Heart right ventricle (tissue), 16 donors: ENCODE results near the gene CREBBP. TPM values are rescaled to one million over a fixed set of nuclear protein-coding genes. Genes with fewer than 3 reads are reported as not detected.
A peak's percentile ranks its signal among the peaks of the same experiment; 100 is the strongest.

Experiments
- ATAC-seq, 8 donors: fragments of 200-7000 bp; cut with Tn5 transposase; one replicate each; pipeline ENCODE4 v1.9.1; 2020; ENCODE audit warnings: mild to moderate bottlenecking in 8 of 8, moderate library complexity in 8 of 8, moderate number of reproducible peaks in 1 of 8
- DNase-seq, 2 donors: peaks; one replicate each; pipeline ENCODE4 v3.0.0-alpha.2; 2020
- H3K27ac ChIP-seq, 10 donors: fragments of 200-600 bp; sonication (generic) in 2 of 10; one replicate each; pipeline versions ENCODE4 v1.5.0 to v1.8.0; 2020 to 2022; ENCODE audit warnings: mild to moderate bottlenecking in 3 of 10
- H3K27me3 ChIP-seq, 7 donors: fragments of 200-600 bp; one replicate each; pipeline ENCODE4 v1.8.0; 2021 to 2022; ENCODE audit warnings: mild to moderate bottlenecking in 2 of 7
- H3K36me3 ChIP-seq, 9 donors: fragments of 200-600 bp; sonication (generic) in 1 of 9; one replicate each; pipeline versions ENCODE4 v1.5.0 to v1.8.0; 2020 to 2022; ENCODE audit warnings: mild to moderate bottlenecking in 2 of 9
- H3K4me1 ChIP-seq, 9 donors: fragments of 200-600 bp; sonication (generic) in 1 of 9; one replicate each; pipeline versions ENCODE4 v1.5.0 to v1.8.0; 2020 to 2022; ENCODE audit warnings: mild to moderate bottlenecking in 4 of 9
- H3K4me3 ChIP-seq, 10 donors: fragments of 200-600 bp; sonication (generic) in 2 of 10; one replicate each; pipeline versions ENCODE4 v1.5.0 to v1.8.0; 2020 to 2022; ENCODE audit warnings: mild to moderate bottlenecking in 7 of 10, moderate library complexity in 2 of 10
- H3K9me3 ChIP-seq, 11 donors: fragments of 200-600 bp in 10 of 11; sonication (generic) in 2 of 11; one replicate each; pipeline versions ENCODE4 v1.5.0 to v1.8.0; 2013 to 2022; ENCODE audit warnings: mild to moderate bottlenecking in 2 of 11, control low read depth in 1 of 11, moderate library complexity in 1 of 11
- CTCF ChIP-seq, 9 donors: fragments of 200-600 bp; sonication (generic) in 2 of 9; IDR thresholded peaks; one replicate each; pipeline versions ENCODE4 v1.5.0 to v1.8.0; 2021 to 2022; ENCODE audit warnings: antibody characterized with exemption in 9 of 9, mild to moderate bottlenecking in 5 of 9, moderate library complexity in 1 of 9
- WGBS, 2 donors: extraction: QIAGEN DNeasy Blood & Tissue Kit; methylation state at CpG; one replicate each; pipeline ENCODE4 v1.1.7; 2013; ENCODE audit warnings: inconsistent platforms in 1 of 2; 5-methylcytosine and 5-hydroxymethylcytosine counted together
- intact Hi-C, 10 donors: fragments of 100-400 bp; cut with DNase I; formaldehyde crosslinking; loops; one replicate each; pipeline versions ENCODE4 v1.11.1 to v1.14.2; 2022
- polyA plus RNA-seq, 2 donors: library from polyadenylated mRNA; stranded (reverse); fragments of 200-250 nt; gene quantifications; one replicate each; pipeline ENCODE4 v1.2.3, GENCODE V29; 2013
- total RNA-seq, 10 donors: library from RNA; stranded (reverse); fragmentation: NEBNext Ultra II Directional in 3 of 10; extraction: Animal tissue kit (Norgen Biotek cat#: 25700) in 3 of 10; gene quantifications; one replicate each; pipeline versions ENCODE4 v1.2.1 to v1.2.4, GENCODE V29; 2021 to 2023
- donor health status: Arrhythmogenic right ventricular cardiomyopathy.
- donor health status: ischemic (EF 13 %, LVEDD 7.1; RV severe dilation, severe dysfunction).
- donor health status: healthy with polysubstance abuse.
- donor health status: DM: no; HTN: yes; CAD: no.
- donor health status: DM: no; HTN: no; CAD: no.
- donor health status: ischemic (EF 25% LVEDD 6.9; RV normal size, moderate dysfunction).
- donor health status: ischemic (EF 25% LVEDD 5.7; RV mildly dilated, moderate dysfunction).
- donor health status: healthy.
- donor health status: DM: yes; HTN: yes; CAD: no.
- donor health status: Ischemic cardiomyopathy.
- donor health status: ischemic (EF 35%, LVEDD 5.7; RV mildly dilated, moderate dysfunction).
- donor health status: nonischemic (EF 11% LVEDD 7.7; RV severe dilation, severe dysfunction).
- donor health status: DM: yes; HTN: yes; CAD: no.
- donor health status: PGD.
- donor health status: ischemic (EF 29% LVEDD 5.4; RV normal size, mild dysfunction).
- donor health status: nonischemic (EF 23%, LVEDD 6.1; RV moderate dilation, normal function).

Gene CREBBP
- total and polyA plus RNA-seq, 12 donors, result 6.3 to 51.5 (median 41.0) TPM

GRCh38 chr16:3854750-3855541 lies 25.6 kb downstream of the CREBBP start:
- peaks cover 0 to 12% (median 8%) of the 10 kb centered on the region in 9 donors for H3K36me3 ChIP-seq
- no peaks in the 10 kb centered on the region for H3K27me3 ChIP-seq
- H3K27ac ChIP-seq, result peak overlapping the region in 3 of 10 donors; percentile 6 to 57 (median 24)
- peaks cover 5 to 87% (median 79%) of the 10 kb centered on the region in 9 donors for H3K4me1 ChIP-seq
- TF ChIP-seq CTCF (IDR thresholded peaks at IDR 0.05), result no peak
- intact Hi-C loops, result loop anchor here in 1 of 10 donors (5.0 kb wide), 1 partner anchor 33 kb away; no protein-coding TSS in a partner anchor
- WGBS, 2 donors, result 70 to 72% methylated on average over 19 of the region's 19 CpGs
- H3K9me3 ChIP-seq, result no peaks in the 10 kb centered on the region
- no peak for DNase-seq
- no peak overlapping the region for H3K4me3 ChIP-seq
- ATAC-seq, result no peak

DNA sequence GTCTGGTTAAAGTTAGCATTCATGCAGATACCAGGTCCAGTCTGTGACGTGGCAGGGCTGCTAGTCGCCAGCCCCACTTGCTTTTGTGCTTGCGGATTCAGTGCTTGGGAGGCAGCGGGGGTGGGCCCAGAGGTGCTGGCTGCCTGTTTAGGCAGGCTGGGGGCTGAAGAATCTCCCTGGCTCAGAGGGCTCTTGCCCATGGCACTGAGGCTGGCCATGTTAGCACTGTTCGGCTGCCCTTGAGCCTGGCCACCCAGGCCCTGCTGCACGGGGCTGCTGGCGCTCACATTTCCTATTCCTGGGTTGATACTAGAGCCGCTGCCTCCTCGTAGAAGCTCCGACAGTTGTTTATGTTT lies 30.0 kb downstream of the CREBBP start:
- Histone ChIP-seq H3K9me3 (no peaks in the 10 kb centered on the region), H3K27me3 (no peaks in the 10 kb centered on the region), H3K36me3 (peaks cover 0 to 42% (median 16%) of the 10 kb centered on the region in 9 donors), H3K4me3 (no peak overlapping the region), H3K4me1 (peaks cover 2 to 80% (median 64%) of the 10 kb centered on the region in 9 donors), H3K27ac (no peak overlapping the region)
- ATAC-seq, result no peak
- no peak for DNase-seq
- WGBS, 2 donors, result 80 to 82% methylated on average over 10 of the region's 10 CpGs
- intact Hi-C loops, result no loop called here
- no peak for TF ChIP-seq CTCF (IDR thresholded peaks at IDR 0.05)

GRCh38 chr16:3849751-3850543 lies 30.6 kb downstream of the CREBBP start:
- intact Hi-C loops, result no loop called here
- 89 to 92% methylated on average over 19 of the region's 19 CpGs for WGBS, 2 donors
- Histone ChIP-seq H3K27ac (peak overlapping the region in 2 of 10 donors; percentile 5 to 16), H3K4me3 (no peak overlapping the region), H3K4me1 (peaks cover 2 to 76% (median 60%) of the 10 kb centered on the region in 9 donors), H3K36me3 (peaks cover 0 to 42% (median 16%) of the 10 kb centered on the region in 9 donors), H3K27me3 (no peaks in the 10 kb centered on the region), H3K9me3 (no peaks in the 10 kb centered on the region)
- TF ChIP-seq CTCF (IDR thresholded peaks at IDR 0.05), result no peak
- ATAC-seq (peak in 4 of 8 donors; percentile 8 to 42 (median 19)), DNase-seq (no peak)

- WGBS, 2 donors, result 77% methylated on average over 6 of the region's 6 CpGs
- intact Hi-C loops, result no loop called here
Measured at GRCh38 chr16:3846595-3847091, 33.9 kb downstream of the CREBBP start.

More at GRCh38 chr16:3846595-3847091, 33.9 kb downstream of the CREBBP start:
- Histone ChIP-seq H3K4me1 (peaks cover 9 to 76% (median 61%) of the 10 kb centered on the region in 9 donors), H3K27ac (no peak overlapping the region), H3K9me3 (no peaks in the 10 kb centered on the region), H3K27me3 (no peaks in the 10 kb centered on the region), H3K36me3 (peaks cover 0 to 42% (median 16%) of the 10 kb centered on the region in 9 donors), H3K4me3 (no peak overlapping the region)
- no peak for DNase-seq
- TF ChIP-seq CTCF (IDR thresholded peaks at IDR 0.05), result no peak
- no peak for ATAC-seq
